Tibial nerve (tissue), 4 donors: ENCODE results near the gene CDH13. TPM values are rescaled to one million over a fixed set of nuclear protein-coding genes. Genes with fewer than 3 reads are reported as not detected.

Experiments used
- DNase-seq, 2 donors: peaks; one replicate each; pipeline ENCODE4 v3.0.0-alpha.2; 2019; ENCODE audit warnings: low spot score in 2 of 2
- H3K27ac ChIP-seq, 4 donors: fragments of 200-600 bp; sonication (generic) in 3 of 4; one replicate each; pipeline ENCODE4 v1.5.1; 2017 to 2019; ENCODE audit warnings: mild to moderate bottlenecking in 1 of 4
- H3K27me3 ChIP-seq, 2 donors: fragments of 200-600 bp; sonication (generic) in 1 of 2; one replicate each; pipeline versions ENCODE4 v1.5.1 to v1.6.0; 2017 to 2019
- H3K36me3 ChIP-seq, 3 donors: fragments of 200-600 bp; sonication (generic); one replicate each; pipeline ENCODE4 v1.5.1; 2018 to 2019
- H3K4me1 ChIP-seq, 4 donors: fragments of 200-600 bp; sonication (generic) in 3 of 4; one replicate each; pipeline ENCODE4 v1.5.1; 2017 to 2019
- H3K4me3 ChIP-seq, 4 donors: fragments of 200-600 bp; sonication (generic) in 3 of 4; one replicate each; pipeline ENCODE4 v1.5.1; 2017 to 2019; ENCODE audit warnings: mild to moderate bottlenecking in 1 of 4, moderate library complexity in 1 of 4
- H3K9me3 ChIP-seq, 4 donors: fragments of 200-600 bp; sonication (generic) in 3 of 4; one replicate each; pipeline ENCODE4 v1.5.1; 2017 to 2019
- CTCF ChIP-seq, 5 experiments: fragments of 200-600 bp in 3 of 5; fragments of 450-650 bp in 2 of 5; sonication (generic) in 3 of 5; IDR thresholded peaks; one replicate each; pipeline ENCODE4 v1.5.1; 2016 to 2019; ENCODE audit warnings: antibody characterized with exemption in 5 of 5, mild to moderate bottlenecking in 3 of 5, moderate library complexity in 2 of 5
- EP300 ChIP-seq, 2 donors: sonication (generic); formaldehyde crosslinking; IDR thresholded peaks; one replicate each; pipeline ENCODE4 v1.6.1; 2017; ENCODE audit warnings: antibody characterized with exemption in 2 of 2, mild to moderate bottlenecking in 1 of 2
- POLR2A ChIP-seq, 2 donors: fragments of 450-650 bp; IDR thresholded peaks; one replicate each; pipeline ENCODE4 v1.6.1; 2017; ENCODE audit warnings: antibody characterized with exemption in 2 of 2, mild to moderate bottlenecking in 2 of 2, moderate library complexity in 2 of 2
- WGBS, 2 donors: methylation state at CpG; one replicate each; pipeline ENCODE4 v1.1.5; 2018; 5-methylcytosine and 5-hydroxymethylcytosine counted together
- total RNA-seq, 4 donors: library from RNA; depleted of rRNA; stranded (reverse); fragments of >200 nt; gene quantifications; one replicate each; pipeline ENCODE4 v1.1.0, GENCODE V29; 2016

CDH13 gene
- total RNA-seq, 4 donors from 2014 or later: 4.1 to 14.4 (median 5.8) TPM

GRCh38 chr16:83633286-83633685, 1006.5 kb downstream of the CDH13 start:
- Histone ChIP-seq H3K4me1 (no peaks in the 10 kb centered on the region), H3K4me3 (no peak overlapping the region), H3K27me3 (no peaks in the 10 kb centered on the region), H3K27ac (no peak overlapping the region), H3K9me3 (no peaks in the 10 kb centered on the region), H3K36me3 (no peaks in the 10 kb centered on the region)
- DNase-seq: no peak
- WGBS, 2 donors: 82 to 85% methylated on average over 9 of the region's 9 CpGs
- no peak for TF ChIP-seq EP300 (IDR thresholded peaks at IDR 0.05)
- no peak for TF ChIP-seq POLR2A (IDR thresholded peaks at IDR 0.05)
- TF ChIP-seq CTCF (IDR thresholded peaks at IDR 0.05): no peak

GRCh38 chr16:83648347-83648746, 1021.6 kb downstream of the CDH13 start:
- Histone ChIP-seq H3K4me1 (no peaks in the 10 kb centered on the region), H3K4me3 (no peak overlapping the region), H3K27ac (no peak overlapping the region), H3K9me3 (peaks cover 0 to 3% (median 0%) of the 10 kb centered on the region in 4 donors), H3K27me3 (no peaks in the 10 kb centered on the region), H3K36me3 (no peaks in the 10 kb centered on the region)
- DNase-seq: no peak
- WGBS, 2 donors: 52 to 57% methylated on average over 5 of the region's 5 CpGs
- no peak for TF ChIP-seq EP300 (IDR thresholded peaks at IDR 0.05)
- no peak for TF ChIP-seq CTCF (IDR thresholded peaks at IDR 0.05)
- TF ChIP-seq POLR2A (IDR thresholded peaks at IDR 0.05): no peak

GRCh38 chr16:83651871-83652270, 1025.1 kb downstream of the CDH13 start:
- no peak overlapping the region for H3K4me3 ChIP-seq
- H3K27me3 ChIP-seq: no peaks in the 10 kb centered on the region
- no peaks in the 10 kb centered on the region for H3K36me3 ChIP-seq
- WGBS, 2 donors: 73% methylated on average over 8 of the region's 8 CpGs
- TF ChIP-seq EP300 (IDR thresholded peaks at IDR 0.05) (no peak), POLR2A (IDR thresholded peaks at IDR 0.05) (no peak)
- no peak for DNase-seq
- H3K4me1 ChIP-seq: no peaks in the 10 kb centered on the region
- H3K27ac ChIP-seq: no peak overlapping the region
- no peaks in the 10 kb centered on the region for H3K9me3 ChIP-seq

GRCh38 chr16:83652943-83653342, 1026.2 kb downstream of the CDH13 start:
- H3K4me1 ChIP-seq: no peaks in the 10 kb centered on the region
- no peak overlapping the region for H3K27ac ChIP-seq
- H3K4me3 ChIP-seq: no peak overlapping the region
- 71 to 73% methylated on average over 9 of the region's 9 CpGs for WGBS, 2 donors
- DNase-seq: no peak
- no peaks in the 10 kb centered on the region for H3K9me3 ChIP-seq
- no peaks in the 10 kb centered on the region for H3K36me3 ChIP-seq
- TF ChIP-seq CTCF (IDR thresholded peaks at IDR 0.05): no peak
- TF ChIP-seq POLR2A (IDR thresholded peaks at IDR 0.05): no peak
- TF ChIP-seq EP300 (IDR thresholded peaks at IDR 0.05): no peak
- H3K27me3 ChIP-seq: no peaks in the 10 kb centered on the region

- DNase-seq: no peak
- Histone ChIP-seq H3K4me3 (no peak overlapping the region), H3K36me3 (no peaks in the 10 kb centered on the region), H3K27me3 (no peaks in the 10 kb centered on the region), H3K27ac (no peak overlapping the region), H3K9me3 (no peaks in the 10 kb centered on the region), H3K4me1 (no peaks in the 10 kb centered on the region)
- TF ChIP-seq CTCF (IDR thresholded peaks at IDR 0.05): no peak
- no peak for TF ChIP-seq EP300 (IDR thresholded peaks at IDR 0.05)
- no peak for TF ChIP-seq POLR2A (IDR thresholded peaks at IDR 0.05)
- 57 to 59% methylated on average over 6 of the region's 6 CpGs for WGBS, 2 donors
Observed at GRCh38 chr16:83653785-83654184, 1027.0 kb downstream of the CDH13 start.

GRCh38 chr16:83660282-83660681, 1033.5 kb downstream of the CDH13 start:
- no peaks in the 10 kb centered on the region for H3K36me3 ChIP-seq
- no peak for DNase-seq
- H3K27ac ChIP-seq: no peak overlapping the region
- WGBS, 2 donors: 91 to 92% methylated on average over 4 of the region's 4 CpGs
- no peaks in the 10 kb centered on the region for H3K27me3 ChIP-seq
- TF ChIP-seq POLR2A (IDR thresholded peaks at IDR 0.05): no peak
- TF ChIP-seq EP300 (IDR thresholded peaks at IDR 0.05): no peak
- no peak for TF ChIP-seq CTCF (IDR thresholded peaks at IDR 0.05)
- H3K4me1 ChIP-seq: no peaks in the 10 kb centered on the region
- no peak overlapping the region for H3K4me3 ChIP-seq
- peaks cover 0 to 12% (median 0%) of the 10 kb centered on the region in 4 donors for H3K9me3 ChIP-seq
